Mesendoderm (in vitro differentiated cells): ENCODE data around the gene ARMC9.

Experiments used
- DNase-seq: peaks from one replicate; pipeline ENCODE4 v3.0.0; 2013
- H2AK5ac ChIP-seq: 2 replicates; pipeline ENCODE4 v1.6.1; 2013; ENCODE audit warnings: low read length, inconsistent platforms
- H2BK120ac ChIP-seq: 2 replicates; pipeline ENCODE4 v1.6.1; 2013; ENCODE audit warnings: low read depth, mild to moderate bottlenecking, low read length, moderate library complexity, mixed read lengths
- H2BK15ac ChIP-seq: replicated peaks from 2 replicates; pipeline ENCODE4 v1.6.1; 2013; ENCODE audit warnings: low read depth, mild to moderate bottlenecking, moderate library complexity
- H2BK5ac ChIP-seq: 2 replicates; pipeline ENCODE4 v1.6.1; 2013; ENCODE audit warnings: low read length, inconsistent platforms
- H3K18ac ChIP-seq: 2 replicates; pipeline ENCODE4 v1.6.1; 2013; ENCODE audit warnings: mild to moderate bottlenecking, low read length, mixed read lengths
- H3K23ac ChIP-seq: one replicate; pipeline ENCODE4 v1.6.1; 2013; ENCODE audit warnings: low read length
- H3K27ac ChIP-seq: 2 replicates; pipeline ENCODE4 v1.5.1; 2013; ENCODE audit warnings: low read depth, mild to moderate bottlenecking, inconsistent platforms, low read length, moderate library complexity
- H3K27me3 ChIP-seq: 2 replicates; pipeline ENCODE4 v1.6.1; 2013; ENCODE audit warnings: low read length, control low read depth, mild to moderate bottlenecking, inconsistent platforms; ENCODE audit not compliant: insufficient read depth, poor library complexity
- H3K36me3 ChIP-seq: 2 replicates; pipeline ENCODE4 v1.6.1; 2013; ENCODE audit warnings: low read length, inconsistent platforms; ENCODE audit not compliant: control insufficient read depth, insufficient read depth
- H3K4ac ChIP-seq: one replicate; pipeline ENCODE4 v1.6.1; 2013; ENCODE audit warnings: low read depth, mild to moderate bottlenecking, low read length, moderate library complexity
- H3K4me1 ChIP-seq: 2 replicates; pipeline ENCODE4 v1.6.1; 2013; ENCODE audit warnings: low read depth, low read length, inconsistent platforms; ENCODE audit not compliant: control insufficient read depth
- H3K4me2 ChIP-seq: 2 replicates; pipeline ENCODE4 v1.6.1; 2013; ENCODE audit warnings: low read length
- H3K4me3 ChIP-seq: 2 replicates; pipeline ENCODE4 v1.5.1; 2013; ENCODE audit warnings: mild to moderate bottlenecking, low read length
- H3K56ac ChIP-seq: one replicate; pipeline ENCODE4 v1.6.1; 2013; ENCODE audit warnings: low read length
- H3K79me1 ChIP-seq: 2 replicates; pipeline ENCODE4 v1.6.1; 2013; ENCODE audit warnings: low read length, inconsistent platforms
- H3K79me2 ChIP-seq: 2 replicates; pipeline ENCODE4 v1.6.1; 2013; ENCODE audit warnings: mild to moderate bottlenecking, low read length; ENCODE audit not compliant: control insufficient read depth, insufficient read depth
- H3K9ac ChIP-seq: 2 replicates; pipeline ENCODE4 v1.6.1; 2013; ENCODE audit warnings: low read length, inconsistent platforms
- H4K5ac ChIP-seq: one replicate; pipeline ENCODE4 v1.6.1; 2013; ENCODE audit warnings: low read length
- H4K8ac ChIP-seq: one replicate; pipeline ENCODE4 v1.6.1; 2013; ENCODE audit warnings: low read depth, mild to moderate bottlenecking, control low read depth, low read length, moderate library complexity
- WGBS: extraction: QIAGEN DNeasy Blood & Tissue Kit; methylation state at CpG from one replicate; pipeline ENCODE4 v1.1.7; 2013; ENCODE audit warnings: low lambda C conversion rate, missing lambda C conversion rate; ENCODE audit not compliant: insufficient coverage; ENCODE audit errors: extremely low coverage; 5-methylcytosine and 5-hydroxymethylcytosine counted together

Gene ARMC9

DNA sequence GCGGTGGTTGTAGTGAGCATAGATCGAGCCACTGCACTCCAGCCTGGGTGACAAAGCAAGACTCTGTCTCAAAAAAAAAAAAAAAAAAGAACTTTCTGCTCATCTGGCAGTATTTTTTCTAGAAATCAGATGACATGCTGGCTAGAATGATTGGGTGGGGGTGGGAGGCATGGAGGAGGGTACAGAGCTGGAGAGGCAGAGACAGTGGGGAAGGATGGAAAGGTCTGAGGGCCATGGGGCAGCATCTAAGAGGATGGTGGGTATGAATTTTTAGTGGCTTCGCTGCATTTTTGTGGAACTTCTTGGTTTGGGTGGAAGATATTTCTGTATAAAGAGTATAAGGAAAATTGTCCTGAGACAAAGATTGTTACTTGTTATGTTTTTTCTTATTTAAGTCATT is 23.3 kb downstream of the ARMC9 start:
- no peaks in the 10 kb centered on the region for H3K4me1 ChIP-seq
- H2BK15ac ChIP-seq, result no peak overlapping the region
- H2AK5ac ChIP-seq, result no peak overlapping the region
- H3K4me2 ChIP-seq, result no peak overlapping the region
- H4K8ac ChIP-seq, result no peak overlapping the region
- no peak overlapping the region for H3K9ac ChIP-seq
- no peak overlapping the region for H3K56ac ChIP-seq
- no peak overlapping the region for H3K27ac ChIP-seq
- H3K4ac ChIP-seq, result no peak overlapping the region
- H3K23ac ChIP-seq, result no peak overlapping the region
- no peak overlapping the region for H3K18ac ChIP-seq
- no peak overlapping the region for H2BK120ac ChIP-seq
- no peaks in the 10 kb centered on the region for H3K27me3 ChIP-seq
- no peak overlapping the region for H2BK5ac ChIP-seq
- no peaks in the 10 kb centered on the region for H3K79me1 ChIP-seq
- peaks cover 1% of the 10 kb centered on the region for H3K36me3 ChIP-seq
- DNase-seq, result no peak
- no peaks in the 10 kb centered on the region for H3K79me2 ChIP-seq
- no peak overlapping the region for H4K5ac ChIP-seq
- no peak overlapping the region for H3K4me3 ChIP-seq
- no CpG with 5 or more reads among the region's 3 CpGs for WGBS

DNA sequence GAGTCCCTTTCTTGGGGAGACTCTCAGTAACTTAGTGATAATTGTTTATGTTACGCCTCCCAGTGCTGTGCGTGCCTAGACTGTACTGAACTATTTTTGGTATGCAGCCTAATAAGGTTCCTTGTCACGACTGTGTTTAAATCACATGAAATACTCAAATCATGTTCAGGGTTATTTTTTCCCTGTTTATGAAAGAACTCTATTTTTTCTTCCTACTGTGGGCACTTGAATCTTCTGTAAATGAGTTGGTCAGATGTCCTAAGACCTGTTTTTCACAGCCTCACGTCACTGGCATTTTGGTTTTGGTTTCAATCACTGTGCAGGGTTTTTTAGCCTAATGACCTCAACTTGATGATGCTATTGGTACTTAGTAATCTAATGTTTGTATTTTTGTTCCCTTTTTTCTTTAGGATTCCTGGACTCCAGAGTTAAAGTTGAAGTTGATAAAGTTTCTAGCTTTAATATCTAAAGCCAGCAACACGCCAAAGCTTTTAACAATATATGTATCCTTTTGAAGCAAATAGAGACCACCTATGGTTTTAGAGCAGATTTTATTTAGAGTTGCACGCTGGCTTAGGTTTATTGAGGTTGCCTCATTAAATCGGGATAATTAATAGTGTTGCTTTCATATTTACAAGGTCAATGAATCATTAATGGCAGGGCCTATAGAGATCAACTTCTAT is 24.0 kb downstream of the ARMC9 start:
- Histone ChIP-seq H2AK5ac (no peak overlapping the region), H3K4me3 (no peak overlapping the region), H3K23ac (no peak overlapping the region), H3K27ac (no peak overlapping the region), H3K79me2 (no peaks in the 10 kb centered on the region), H3K9ac (no peak overlapping the region), H3K36me3 (peaks cover 1% of the 10 kb centered on the region), H4K8ac (no peak overlapping the region), H3K4me2 (no peak overlapping the region), H2BK5ac (no peak overlapping the region), H3K4me1 (no peaks in the 10 kb centered on the region), H3K4ac (no peak overlapping the region), H3K56ac (no peak overlapping the region), H4K5ac (no peak overlapping the region), H2BK120ac (no peak overlapping the region), H3K18ac (no peak overlapping the region), H3K27me3 (no peaks in the 10 kb centered on the region), H2BK15ac (no peak overlapping the region), H3K79me1 (no peaks in the 10 kb centered on the region)
- no CpG with 5 or more reads among the region's 7 CpGs for WGBS
- DNase-seq, result no peak

DNA sequence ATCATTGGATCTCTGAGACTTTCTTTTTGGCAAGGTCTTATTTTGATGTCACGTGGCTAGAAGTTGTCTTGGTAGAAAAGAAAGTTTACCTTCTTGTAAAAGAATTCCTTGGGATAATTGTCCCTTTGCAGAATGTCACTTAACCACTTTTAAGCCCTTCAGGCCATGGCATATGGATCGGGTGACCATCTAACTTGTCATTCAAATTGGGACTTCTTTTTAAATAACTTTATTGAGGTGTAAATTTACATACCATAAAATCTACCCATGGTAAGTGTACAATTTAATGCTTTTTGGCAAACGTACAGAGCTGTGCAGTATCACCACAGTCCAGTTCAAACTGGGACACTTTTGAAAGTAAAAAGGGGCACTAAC is 24.6 kb downstream of the ARMC9 start:
- no peak overlapping the region for H3K18ac ChIP-seq
- no peak overlapping the region for H4K8ac ChIP-seq
- H3K27ac ChIP-seq, result no peak overlapping the region
- no peak overlapping the region for H2BK15ac ChIP-seq
- H4K5ac ChIP-seq, result no peak overlapping the region
- DNase-seq, result peak; percentile 18
- no peak overlapping the region for H3K4me3 ChIP-seq
- H3K4ac ChIP-seq, result no peak overlapping the region
- H3K79me2 ChIP-seq, result no peaks in the 10 kb centered on the region
- peaks cover 1% of the 10 kb centered on the region for H3K4me1 ChIP-seq
- no peaks in the 10 kb centered on the region for H3K27me3 ChIP-seq
- H3K79me1 ChIP-seq, result no peaks in the 10 kb centered on the region
- H3K9ac ChIP-seq, result no peak overlapping the region
- no peak overlapping the region for H3K4me2 ChIP-seq
- no peak overlapping the region for H2AK5ac ChIP-seq
- H2BK120ac ChIP-seq, result no peak overlapping the region
- H3K56ac ChIP-seq, result no peak overlapping the region
- no peak overlapping the region for H3K23ac ChIP-seq
- WGBS, result no CpG with 5 or more reads among the region's 3 CpGs
- no peak overlapping the region for H2BK5ac ChIP-seq
- peaks cover 1% of the 10 kb centered on the region for H3K36me3 ChIP-seq

DNA sequence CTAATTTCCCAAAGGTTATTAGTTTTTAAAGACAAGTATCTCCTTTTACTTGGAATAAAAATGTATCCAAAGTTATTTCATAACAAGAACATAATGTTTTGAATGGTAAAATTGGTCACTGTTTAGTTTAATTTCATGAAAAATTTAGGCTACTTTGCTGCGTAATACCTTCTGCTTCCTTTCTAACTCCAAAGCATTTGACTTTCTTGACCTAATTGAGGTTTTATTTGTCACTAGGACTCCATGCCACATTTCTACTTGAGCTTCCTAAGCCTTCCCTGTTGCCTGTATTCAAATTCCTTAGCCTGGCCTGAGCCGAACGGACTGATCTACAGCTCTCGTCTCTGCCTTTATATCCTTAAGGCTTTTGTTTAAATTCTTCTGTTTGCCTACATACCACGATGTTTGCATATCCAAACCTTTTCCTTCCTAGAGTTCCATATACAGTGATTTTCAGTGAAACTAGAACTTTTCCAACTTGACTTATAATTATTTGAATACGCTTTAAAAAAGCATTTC is 25.1 kb downstream of the ARMC9 start:
- no peak overlapping the region for H3K4ac ChIP-seq
- H3K27me3 ChIP-seq, result no peaks in the 10 kb centered on the region
- H4K8ac ChIP-seq, result no peak overlapping the region
- H2AK5ac ChIP-seq, result no peak overlapping the region
- H3K4me1 ChIP-seq, result peaks cover 5% of the 10 kb centered on the region
- H2BK120ac ChIP-seq, result no peak overlapping the region
- H3K56ac ChIP-seq, result no peak overlapping the region
- H2BK15ac ChIP-seq, result no peak overlapping the region
- DNase-seq, result peak; percentile 8
- H3K9ac ChIP-seq, result no peak overlapping the region
- no peak overlapping the region for H2BK5ac ChIP-seq
- H3K79me1 ChIP-seq, result no peaks in the 10 kb centered on the region
- H4K5ac ChIP-seq, result no peak overlapping the region
- H3K4me2 ChIP-seq, result no peak overlapping the region
- H3K23ac ChIP-seq, result no peak overlapping the region
- H3K79me2 ChIP-seq, result no peaks in the 10 kb centered on the region
- no CpG with 5 or more reads among the region's 6 CpGs for WGBS
- no peak overlapping the region for H3K18ac ChIP-seq
- peaks cover 1% of the 10 kb centered on the region for H3K36me3 ChIP-seq
- H3K4me3 ChIP-seq, result no peak overlapping the region
- H3K27ac ChIP-seq, result no peak overlapping the region

DNA sequence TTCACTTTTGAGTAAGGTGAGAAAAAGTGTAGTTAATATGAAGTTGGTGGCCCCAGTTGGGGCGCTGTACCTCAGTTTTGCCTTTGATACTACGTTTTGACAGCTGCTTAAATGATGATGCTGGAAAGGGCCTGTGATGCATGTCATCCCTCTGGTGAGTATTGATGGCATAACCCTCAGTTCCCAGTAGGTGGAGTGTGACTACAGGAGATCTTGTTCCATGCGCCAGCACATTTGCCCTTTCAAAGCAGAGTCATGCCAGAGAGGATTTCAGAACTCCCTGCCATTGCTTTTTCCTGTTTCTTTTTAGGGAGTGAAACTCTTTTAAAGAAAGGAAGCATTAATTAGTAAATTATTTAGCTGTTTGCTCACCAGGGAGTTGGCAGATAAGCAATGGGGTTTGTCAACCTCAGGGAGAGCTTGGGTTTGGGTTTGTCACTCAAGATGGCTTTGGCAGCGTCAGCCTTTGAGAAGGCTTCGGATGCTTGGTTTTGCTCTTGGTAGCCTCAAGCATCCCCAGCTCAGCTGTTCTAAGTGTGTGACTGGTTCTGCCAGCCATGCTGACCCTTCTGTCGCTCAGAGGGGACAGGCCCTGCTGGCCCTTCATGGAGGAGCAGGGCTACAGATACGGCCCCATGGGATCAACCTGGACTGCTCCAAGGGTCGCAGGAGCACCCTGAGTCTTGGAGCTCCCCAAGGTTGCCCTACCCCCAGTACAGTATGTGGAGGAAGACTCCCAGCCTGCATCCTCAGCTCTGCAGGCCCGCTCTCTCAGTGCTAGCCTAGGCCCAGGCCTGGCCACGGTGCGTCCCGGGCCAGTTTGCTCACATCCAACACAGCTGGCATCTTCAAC is 29.1 kb downstream of the ARMC9 start:
- Histone ChIP-seq H3K79me1 (no peaks in the 10 kb centered on the region), H3K18ac (no peak overlapping the region), H3K23ac (no peak overlapping the region), H3K9ac (peak overlapping the region; percentile 11), H3K56ac (peak overlapping the region; percentile 66), H3K79me2 (no peaks in the 10 kb centered on the region), H3K4me3 (no peak overlapping the region), H3K4me1 (peaks cover 7% of the 10 kb centered on the region), H3K4me2 (no peak overlapping the region), H2AK5ac (no peak overlapping the region), H4K8ac (no peak overlapping the region), H2BK15ac (no peak overlapping the region), H2BK120ac (no peak overlapping the region), H3K27ac (no peak overlapping the region), H3K27me3 (no peaks in the 10 kb centered on the region), H3K4ac (no peak overlapping the region), H4K5ac (no peak overlapping the region), H2BK5ac (peak overlapping the region; percentile 12), H3K36me3 (peaks cover 1% of the 10 kb centered on the region)
- WGBS, result no CpG with 5 or more reads among the region's 12 CpGs
- peak; percentile 93 for DNase-seq
